NCI-H1417 (cell line): ENCODE measurements around the gene CCDC183.
A peak's percentile ranks its signal among the peaks of the same experiment; 100 is the strongest.

Experiments used
- DNase-seq, 3 experiments: peaks; one replicate each; lab custom pipeline; 2025; lab: John Stamatoyannopoulos, UW

Gene CCDC183

DNA sequence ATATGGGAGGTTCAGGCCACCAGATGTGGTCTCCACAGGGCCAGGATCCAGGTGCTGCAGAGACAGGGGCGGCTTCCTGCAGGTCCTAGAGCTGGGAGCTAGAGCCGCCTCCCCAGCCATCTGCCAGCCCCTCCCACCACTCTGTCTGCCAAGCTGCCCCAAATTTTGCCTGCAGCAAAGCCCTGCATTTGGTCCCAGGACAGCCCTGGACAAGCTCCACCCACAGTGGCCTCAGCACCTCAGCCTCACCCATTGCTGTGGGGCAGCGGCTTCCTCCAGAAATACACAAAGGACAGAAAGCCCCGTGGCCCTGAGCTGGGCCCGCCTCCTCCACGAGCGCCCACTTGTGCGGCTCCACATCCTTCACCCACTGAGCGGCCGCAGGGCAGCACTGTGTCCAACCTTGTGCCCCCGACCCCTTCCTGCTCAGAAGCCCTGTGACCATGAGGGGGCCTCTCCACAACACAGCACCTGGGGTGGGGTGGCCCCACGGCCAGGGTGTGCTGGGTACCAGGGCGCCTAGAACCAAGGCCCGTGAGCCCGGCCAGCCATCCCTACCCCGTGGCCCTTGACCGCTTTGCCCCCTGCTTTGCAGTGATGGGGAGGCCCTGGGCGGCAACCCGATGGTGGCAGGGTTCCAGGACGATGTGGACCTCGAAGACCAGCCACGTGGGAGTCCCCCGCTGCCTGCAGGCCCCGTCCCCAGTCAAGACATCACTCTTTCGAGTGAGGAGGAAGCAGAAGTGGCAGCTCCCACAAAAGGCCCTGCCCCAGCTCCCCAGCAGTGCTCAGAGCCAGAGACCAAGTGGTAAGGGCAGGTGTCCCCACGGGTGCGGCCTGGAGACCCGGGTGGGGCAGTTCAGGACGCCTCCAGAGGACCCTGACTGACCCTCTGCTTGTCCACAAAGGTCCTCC is 42.4 kb downstream of the CCDC183 start:
- no peak for DNase-seq

- DNase-seq = peak in 1 of 3 experiments; percentile 62
These were observed 43.3 kb downstream of the CCDC183 start for GRCh38 chr9:136839229-136840139.

- DNase-seq = peak; percentile 4 to 84 (median 82)
These were observed 44.2 kb downstream of the CCDC183 start for GRCh38 chr9:136840140-136840876.

GRCh38 chr9:136840877-136841645 is 44.9 kb downstream of the CCDC183 start:
- peak; percentile 47 to 97 (median 96) for DNase-seq

DNA sequence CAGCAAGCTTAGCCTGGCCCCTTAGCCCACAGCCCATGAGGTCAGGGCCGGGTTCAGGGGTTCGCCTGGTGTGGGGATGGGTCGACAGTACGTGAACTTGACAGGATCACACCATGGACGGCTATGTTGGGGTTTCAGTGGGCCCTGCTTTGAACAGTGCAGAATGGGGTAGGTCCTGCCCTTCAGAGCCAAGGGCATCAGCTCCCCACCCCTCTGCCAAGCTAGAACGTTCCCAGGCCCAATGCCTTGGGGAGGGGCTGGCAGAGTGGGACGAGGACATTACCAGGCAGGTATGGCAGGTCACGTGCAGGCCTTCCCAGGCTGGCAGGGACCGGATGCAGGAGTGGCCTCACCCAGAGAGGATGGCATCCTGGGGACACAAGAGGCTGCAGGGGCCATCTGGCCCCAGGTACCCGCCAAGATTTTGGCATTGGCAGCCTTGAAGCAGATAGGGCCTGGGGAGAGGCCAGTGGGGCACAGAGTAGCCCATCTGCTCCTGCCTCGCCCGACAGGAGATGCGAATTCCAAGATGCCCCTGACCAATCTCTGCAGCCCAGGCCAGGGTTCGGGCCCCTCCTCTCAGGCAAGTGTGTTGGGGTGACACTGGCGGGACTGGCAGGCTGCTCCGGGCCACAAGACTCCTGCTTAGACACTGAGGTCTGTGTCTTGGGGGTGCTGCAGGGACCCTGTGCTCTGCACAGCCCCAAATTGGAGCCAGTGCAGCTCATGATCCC is 45.7 kb downstream of the CCDC183 start:
- peak in 2 of 3 experiments; percentile 85 to 87 for DNase-seq

DNA sequence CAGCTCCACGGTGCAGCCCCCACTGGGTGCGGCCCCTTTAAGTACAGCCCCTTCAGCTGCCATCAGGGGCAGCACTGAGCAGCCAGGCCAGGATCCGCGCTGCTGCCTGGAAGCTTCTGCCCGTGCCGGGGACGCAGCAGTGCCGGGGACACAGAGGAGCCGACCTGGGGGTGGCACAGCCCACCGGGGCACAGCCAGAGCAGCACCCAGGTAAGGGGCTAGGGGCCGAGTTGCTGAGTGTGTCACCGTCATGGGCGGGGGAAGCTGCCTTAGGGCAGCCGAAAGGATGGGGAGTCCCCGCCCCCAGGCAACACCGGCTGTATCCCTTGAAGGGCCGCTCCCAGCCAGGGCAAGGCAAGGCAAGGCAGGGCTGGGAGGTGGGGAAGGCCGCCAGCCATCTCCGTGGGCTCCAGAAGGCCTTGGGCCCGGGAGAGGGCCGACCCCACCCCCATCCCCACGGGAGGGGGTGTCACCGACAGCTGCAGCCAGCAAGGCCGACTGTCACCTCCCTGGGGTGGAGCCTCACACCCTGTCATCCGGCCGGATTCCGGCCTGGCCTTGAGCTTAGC is 46.3 kb downstream of the CCDC183 start, which contains the start of gene AJM1:
Gene AJM1 (plus strand): TSS at position 99 of the 569 bp plus-strand sequence. CDS start 1,937 bp downstream, outside the sequence.
- peak; percentile 48 to 89 (median 80) for DNase-seq

DNA sequence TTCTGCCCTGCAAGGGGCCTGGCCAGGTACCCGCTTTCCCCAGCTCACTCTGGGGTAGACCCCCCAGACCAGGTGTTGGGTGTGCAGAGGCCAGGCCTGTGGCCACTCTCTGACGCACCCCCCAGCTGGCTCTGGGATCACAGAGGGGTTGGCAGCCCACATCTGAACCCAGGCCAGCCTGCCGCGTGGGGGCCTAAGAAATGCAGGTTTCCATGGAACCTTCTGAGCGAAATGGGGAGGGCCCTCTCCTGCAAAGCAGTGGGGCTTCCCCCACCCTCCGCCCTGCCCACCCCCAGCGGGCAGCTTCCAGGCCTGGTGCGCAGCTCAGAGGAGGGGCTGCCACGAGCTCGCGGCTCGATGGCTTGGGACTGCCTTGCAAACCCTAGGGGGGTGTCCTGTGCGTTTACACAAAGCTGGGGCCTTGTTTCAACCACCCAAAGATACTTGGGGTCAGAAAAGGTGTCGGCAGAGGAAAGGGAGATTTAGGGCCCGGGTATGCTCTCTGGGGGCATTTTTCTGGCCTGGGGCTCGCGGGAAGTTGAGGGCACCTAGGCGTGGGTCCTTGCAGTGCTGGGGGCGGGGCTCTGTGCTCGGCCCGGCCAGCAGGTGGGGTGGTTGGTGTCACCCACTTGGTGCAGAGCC is 47.1 kb downstream of the CCDC183 start:
- DNase-seq = peak in 2 of 3 experiments; percentile 42 to 46

DNA sequence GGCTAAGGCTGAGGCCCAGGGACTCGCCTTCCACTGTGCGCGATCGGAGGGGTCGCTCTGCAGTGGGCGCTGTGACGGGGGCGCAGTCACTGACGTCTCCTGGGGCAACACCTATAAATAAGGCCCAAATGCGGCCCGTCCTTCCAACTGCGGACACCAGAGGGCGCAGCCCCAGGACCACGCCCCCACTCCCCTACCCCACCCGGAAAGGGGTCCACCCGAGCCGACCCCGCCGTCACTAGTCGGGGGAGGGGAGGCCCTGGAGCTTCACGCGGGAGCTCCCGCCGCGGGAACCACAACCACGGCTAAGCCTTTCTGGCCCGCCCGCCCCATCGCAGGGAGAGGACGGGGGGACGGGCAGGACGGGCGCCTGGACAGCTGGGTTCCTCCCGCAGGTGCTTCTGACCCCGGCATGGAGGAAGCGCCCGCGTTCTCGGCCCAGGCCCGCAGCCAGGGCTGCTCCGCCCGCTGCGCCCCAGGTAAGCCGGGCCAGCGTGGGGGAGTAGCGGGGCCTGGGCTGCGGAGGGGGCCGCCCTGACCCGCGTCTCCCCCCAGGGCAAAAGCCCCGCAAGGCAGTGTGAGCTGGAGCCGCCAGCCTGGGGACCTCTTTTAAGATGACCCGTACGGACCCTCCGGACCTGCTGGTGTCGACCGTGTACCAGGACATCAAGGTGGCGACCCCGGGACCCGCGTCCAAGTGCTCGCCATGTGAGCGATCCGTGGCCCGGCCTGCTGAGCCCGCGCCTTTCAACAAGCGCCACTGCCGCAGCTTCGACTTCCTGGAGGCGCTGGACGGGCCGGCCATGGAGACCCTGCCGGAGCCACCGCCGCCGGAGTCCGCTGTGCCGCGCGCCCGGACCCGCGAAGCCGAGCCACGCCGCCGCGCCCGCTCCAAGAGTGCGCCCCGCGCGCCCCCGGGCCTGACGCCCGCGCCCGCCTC is 47.9 kb downstream of the CCDC183 start:
- peak in 2 of 3 experiments; percentile 27 to 34 for DNase-seq

GRCh38 chr9:136844761-136845464 is 48.8 kb downstream of the CCDC183 start:
- no peak for DNase-seq

DNA sequence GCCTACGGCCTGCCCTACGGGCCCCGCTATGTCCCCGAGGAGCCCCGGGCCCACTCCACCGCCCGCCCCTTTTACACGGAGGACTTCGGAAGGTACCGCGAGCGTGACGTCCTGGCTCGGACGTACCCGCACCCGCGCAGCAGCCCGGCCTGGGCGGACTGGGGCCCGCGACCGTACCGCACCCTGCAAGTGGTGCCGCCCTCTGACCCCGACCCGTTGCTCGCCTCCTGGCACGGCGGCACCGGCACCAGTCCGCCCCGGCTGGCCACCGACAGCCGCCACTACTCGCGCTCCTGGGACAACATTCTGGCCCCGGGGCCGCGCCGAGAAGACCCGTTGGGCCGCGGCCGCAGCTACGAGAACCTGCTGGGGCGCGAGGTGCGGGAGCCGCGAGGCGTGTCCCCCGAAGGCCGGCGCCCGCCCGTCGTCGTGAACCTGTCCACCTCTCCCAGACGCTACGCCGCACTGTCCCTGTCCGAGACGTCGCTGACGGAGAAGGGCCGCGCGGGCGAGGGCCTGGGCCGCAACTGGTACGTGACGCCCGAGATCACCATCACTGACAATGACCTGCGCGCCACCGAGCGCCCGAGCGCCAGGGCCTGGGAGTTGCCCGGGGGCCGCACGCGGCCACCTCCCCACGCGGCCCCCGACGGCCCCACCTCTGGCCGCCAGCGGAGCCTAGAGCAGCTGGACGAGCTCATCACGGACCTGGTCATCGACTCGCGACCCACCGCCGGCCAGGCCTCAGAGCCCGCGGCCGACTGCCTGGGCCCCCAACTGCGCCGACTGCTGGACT is 49.5 kb downstream of the CCDC183 start:
- no peak for DNase-seq

DNA sequence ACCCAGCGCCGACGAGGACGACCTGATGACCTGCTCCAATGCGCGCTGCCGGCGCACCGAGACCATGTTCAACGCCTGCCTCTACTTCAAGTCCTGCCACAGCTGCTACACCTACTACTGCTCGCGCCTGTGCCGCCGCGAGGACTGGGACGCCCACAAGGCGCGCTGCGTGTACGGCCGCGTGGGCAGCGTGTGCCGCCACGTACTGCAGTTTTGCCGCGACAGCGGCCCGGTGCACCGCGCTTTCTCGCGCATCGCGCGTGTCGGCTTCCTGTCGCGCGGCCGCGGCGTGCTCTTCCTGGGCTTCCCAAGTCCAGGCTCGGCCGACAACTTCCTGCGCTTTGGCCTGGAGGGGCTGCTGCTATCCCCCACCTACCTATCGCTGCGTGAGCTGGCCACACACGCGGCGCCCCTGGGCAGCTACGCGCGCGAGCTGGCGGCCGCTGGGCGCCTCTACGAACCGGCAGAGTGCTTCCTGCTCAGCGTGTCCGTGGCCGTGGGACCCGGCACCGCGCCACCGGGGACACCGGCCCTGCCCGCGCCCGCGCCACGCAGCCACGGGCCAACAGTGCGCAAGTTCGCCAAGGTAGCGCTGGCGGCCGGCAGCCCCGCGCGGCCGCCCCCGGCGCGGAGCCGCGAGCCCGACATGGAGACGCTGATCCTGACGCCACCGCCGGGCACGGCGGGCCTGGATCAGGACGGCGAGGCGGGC is 50.4 kb downstream of the CCDC183 start:
- no peak for DNase-seq

DNA sequence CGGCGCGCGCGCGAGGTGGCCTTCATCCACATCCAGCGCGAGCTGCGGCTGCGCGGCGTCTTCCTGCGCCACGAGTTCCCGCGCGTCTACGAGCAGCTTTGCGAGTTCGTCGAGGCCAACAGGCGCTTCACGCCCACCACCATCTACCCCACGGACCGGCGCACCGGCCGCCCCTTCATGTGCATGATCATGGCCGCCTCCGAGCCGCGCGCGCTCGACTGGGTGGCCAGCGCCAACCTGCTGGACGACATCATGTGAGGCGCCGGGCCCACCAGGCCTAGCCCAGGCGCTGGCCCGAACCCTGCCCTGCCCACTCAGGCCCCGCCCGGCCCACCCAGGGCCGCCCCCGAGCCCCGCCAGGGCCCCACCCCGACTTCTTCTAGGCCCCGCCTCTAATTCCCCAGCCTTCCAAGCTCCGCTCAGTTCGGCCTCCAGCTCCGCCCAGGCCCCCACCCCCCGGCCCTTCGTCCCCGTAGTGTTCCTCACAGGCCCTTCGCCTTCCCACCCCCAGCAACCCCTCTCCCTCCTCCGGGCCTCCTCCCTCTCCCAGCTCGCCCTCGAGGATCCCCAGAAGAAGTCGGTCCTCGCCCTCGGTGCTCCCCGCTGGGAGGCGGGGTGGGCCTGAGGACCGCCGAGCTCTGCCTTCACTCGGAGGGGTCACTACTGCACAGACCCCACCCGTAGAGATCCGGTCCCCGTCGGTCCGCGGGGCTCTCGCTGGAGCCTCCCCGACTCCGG is 51.1 kb downstream of the CCDC183 start:
- DNase-seq = no peak

DNA sequence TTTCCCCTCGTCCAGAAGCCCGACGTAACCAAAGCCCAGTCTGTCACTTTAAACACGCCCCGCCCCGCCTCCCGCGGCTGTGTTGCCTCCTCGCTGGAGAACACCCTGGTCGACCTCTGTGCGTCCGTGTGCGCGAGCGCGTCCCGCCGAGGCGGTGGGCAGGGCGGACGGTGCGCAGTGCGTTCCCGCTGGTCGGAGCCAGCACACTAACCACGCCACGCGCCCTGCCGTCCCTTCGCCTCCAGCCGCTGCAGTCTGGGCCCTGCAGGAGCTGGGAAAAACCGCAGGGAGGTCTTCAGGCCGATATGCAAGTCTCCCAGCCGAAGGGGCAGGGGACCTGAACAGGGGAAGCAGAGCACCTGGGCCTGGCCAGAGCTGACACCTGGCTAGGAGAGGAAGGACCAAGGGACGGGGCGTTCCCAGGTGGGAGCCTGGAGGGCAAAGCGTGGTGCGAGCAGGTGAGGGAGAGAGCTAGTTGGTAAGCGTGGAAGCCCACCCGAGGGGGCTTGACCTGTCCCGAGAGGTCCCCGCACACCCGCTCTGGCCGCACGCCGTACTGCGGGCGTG is 51.8 kb downstream of the CCDC183 start:
- DNase-seq = peak; percentile 61 to 84 (median 82)

DNA sequence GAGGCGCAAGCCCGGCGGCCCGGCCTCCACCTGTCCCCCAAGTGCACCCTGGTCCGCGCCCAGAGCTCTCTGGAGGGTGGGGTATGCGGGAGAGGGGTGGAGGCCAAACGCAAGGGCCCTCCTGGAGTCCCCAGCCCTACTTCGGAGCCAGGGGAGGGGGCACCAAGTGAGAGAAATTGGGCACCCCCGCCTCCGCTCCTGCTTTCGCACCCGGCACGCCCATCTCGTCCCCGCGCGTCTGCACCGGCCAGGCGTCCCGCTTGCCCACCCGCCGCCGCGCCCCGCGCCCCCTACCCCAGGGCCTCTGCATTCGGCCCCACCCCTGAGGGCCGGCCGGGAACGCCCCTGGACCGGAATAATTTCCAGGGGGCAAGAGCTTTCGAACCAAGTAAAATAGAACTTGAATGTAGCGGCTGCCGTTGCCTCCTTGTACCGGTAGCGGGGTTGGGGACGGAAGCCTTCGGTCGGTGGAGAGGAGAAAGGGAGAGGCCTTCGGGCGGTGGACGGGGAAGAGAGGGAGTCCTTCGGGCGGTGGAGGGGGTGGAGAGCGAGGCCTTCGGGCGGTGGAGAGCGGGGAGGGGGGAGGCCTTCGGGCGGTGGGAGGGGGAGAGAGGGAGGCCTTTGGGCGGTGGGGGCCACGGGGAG is 52.4 kb downstream of the CCDC183 start:
- DNase-seq = peak; percentile 41 to 79 (median 73)
